WI38 (cell line): ENCODE results near the gene IRGQ.
"Not testable (repeated sequence)": the region's sequence is repeated elsewhere in the genome, so short reads cannot be mapped to it uniquely, and the experiment has no call there.

Source experiments
- H3K4me3 ChIP-seq: 2 replicates; pipeline ENCODE4 v1.5.1; 2011; ENCODE audit warnings: low read depth, mild to moderate bottlenecking, control low read depth, low read length
- TF ChIP-seq, protein P1 (sequence below): IDR thresholded peaks from 2 replicates; pipeline ENCODE4 v1.5.1; 2012; ENCODE audit warnings: low read depth, mild to moderate bottlenecking, control low read depth, low read length

The IRGQ gene

GRCh38 chr19:43638995-43639518 lies 43.1 kb upstream of the IRGQ start:
- H3K4me3 ChIP-seq = no peak overlapping the region

DNA sequence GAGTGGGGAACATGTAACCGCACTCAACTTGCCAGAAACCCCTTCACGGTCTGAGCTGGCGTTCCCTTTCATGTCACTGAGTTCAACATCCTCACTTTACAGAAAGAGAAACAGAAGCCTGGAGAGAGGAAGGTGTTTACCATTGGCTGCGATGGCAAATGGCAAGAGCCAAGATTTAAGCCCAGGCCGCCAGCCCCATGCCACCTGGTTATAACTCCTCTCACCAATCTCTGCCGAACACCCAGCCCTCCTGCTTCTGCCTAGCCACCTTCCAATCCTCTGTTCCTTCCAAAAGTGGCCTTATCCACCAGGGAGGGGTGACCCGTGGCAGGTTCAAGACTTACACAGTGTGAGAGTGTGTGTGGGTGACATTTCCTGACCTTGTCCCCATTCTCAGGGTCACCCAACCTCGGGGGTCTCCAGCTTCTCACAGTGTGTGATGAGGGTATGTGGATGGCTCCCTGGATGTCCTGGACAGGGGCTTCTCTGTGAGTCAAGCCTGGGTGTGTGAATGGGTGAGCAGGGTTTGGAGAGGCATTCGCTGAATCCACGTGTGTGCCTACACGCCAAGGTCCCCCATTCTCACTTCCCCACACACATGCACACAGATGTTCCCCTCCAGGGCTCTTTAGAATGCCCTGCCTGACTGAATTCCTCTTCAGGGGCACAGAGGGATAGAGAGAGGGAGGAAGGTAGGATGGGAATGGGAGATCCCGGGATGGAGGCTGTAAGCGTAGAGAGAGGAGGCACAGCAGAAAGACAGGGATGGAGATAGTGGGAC lies 42.5 kb upstream of the IRGQ start:
- TF ChIP-seq, protein P1, sequence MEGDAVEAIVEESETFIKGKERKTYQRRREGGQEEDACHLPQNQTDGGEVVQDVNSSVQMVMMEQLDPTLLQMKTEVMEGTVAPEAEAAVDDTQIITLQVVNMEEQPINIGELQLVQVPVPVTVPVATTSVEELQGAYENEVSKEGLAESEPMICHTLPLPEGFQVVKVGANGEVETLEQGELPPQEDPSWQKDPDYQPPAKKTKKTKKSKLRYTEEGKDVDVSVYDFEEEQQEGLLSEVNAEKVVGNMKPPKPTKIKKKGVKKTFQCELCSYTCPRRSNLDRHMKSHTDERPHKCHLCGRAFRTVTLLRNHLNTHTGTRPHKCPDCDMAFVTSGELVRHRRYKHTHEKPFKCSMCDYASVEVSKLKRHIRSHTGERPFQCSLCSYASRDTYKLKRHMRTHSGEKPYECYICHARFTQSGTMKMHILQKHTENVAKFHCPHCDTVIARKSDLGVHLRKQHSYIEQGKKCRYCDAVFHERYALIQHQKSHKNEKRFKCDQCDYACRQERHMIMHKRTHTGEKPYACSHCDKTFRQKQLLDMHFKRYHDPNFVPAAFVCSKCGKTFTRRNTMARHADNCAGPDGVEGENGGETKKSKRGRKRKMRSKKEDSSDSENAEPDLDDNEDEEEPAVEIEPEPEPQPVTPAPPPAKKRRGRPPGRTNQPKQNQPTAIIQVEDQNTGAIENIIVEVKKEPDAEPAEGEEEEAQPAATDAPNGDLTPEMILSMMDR = no peak
- no peak overlapping the region for H3K4me3 ChIP-seq

More at GRCh38 chr19:43638995-43639518, 43.1 kb upstream of the IRGQ start:
- TF ChIP-seq, protein P1 = no peak

- TF ChIP-seq, protein P1 = no peak
- no peak overlapping the region for H3K4me3 ChIP-seq
Observed at GRCh38 chr19:43636121-43636683, 40.3 kb upstream of the IRGQ start.

- H3K4me3 ChIP-seq = not testable (repeated sequence)
Observed at GRCh38 chr19:43635561-43635940, 39.6 kb upstream of the IRGQ start.

DNA sequence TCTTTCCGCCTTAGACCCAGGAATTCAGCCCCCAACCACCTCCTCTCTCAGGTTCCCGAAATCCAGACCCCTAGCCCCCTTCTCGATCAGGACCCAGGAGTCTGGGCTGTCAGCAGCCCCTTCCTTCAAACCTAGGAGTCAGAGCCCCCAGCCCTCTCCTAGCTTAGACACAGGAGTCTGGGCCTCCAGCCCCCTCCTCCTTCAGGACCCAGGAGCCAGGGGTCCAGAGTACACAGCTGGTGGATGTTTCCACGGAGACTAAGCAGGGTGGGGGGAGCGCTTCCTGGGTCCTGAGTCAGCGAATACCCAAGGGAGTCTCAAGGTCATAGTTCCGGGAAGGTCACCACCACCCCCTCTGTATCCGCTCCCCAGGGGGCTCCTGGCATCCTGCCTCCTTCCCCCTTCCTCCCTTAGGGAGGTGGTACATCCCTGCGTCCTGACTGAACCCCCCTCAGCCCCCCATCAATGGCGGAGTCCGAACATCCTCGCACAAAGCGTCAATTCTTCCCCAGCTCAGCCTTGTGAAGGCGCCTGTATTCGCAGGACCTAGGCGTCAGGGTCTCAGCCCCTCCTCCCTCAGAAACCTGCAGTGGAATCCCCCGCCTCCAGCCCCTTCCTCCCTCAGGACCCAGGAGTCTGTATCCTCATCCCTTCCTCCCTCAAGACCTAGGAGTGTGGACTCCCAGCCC lies 39.1 kb upstream of the IRGQ start:
- TF ChIP-seq, protein P1 = no peak
- H3K4me3 ChIP-seq = no peak overlapping the region

- H3K4me3 ChIP-seq = no peak overlapping the region
- TF ChIP-seq, protein P1 = no peak
Observed at GRCh38 chr19:43634506-43634871, 38.6 kb upstream of the IRGQ start.

- TF ChIP-seq, protein P1 = no peak
- no peak overlapping the region for H3K4me3 ChIP-seq
Observed at GRCh38 chr19:43634068-43634467, 38.1 kb upstream of the IRGQ start.
